Adrenal gland (tissue), 12 donors: ENCODE measurements around the gene KAZN. TPM values are rescaled to one million over a fixed set of nuclear protein-coding genes. Genes with fewer than 3 reads are reported as not detected.

ENCODE experiments used
- DNase-seq, 7 donors: peaks; one replicate each; pipeline ENCODE4 v3.0.0-alpha.2; 2019 to 2020
- H3K27ac ChIP-seq, 5 donors: fragments of 200-600 bp; sonication (generic) in 4 of 5; 1 replicate in 3 of 5; 2 replicates in 2 of 5; pipeline versions ENCODE4 v1.5.1 to v1.8.0; 2016 to 2020; ENCODE audit warnings: mild to moderate bottlenecking in 1 of 5
- H3K27me3 ChIP-seq: fragments of 200-600 bp; 2 replicates; pipeline ENCODE4 v1.8.0; 2021
- H3K36me3 ChIP-seq, 2 donors: fragments of 200-600 bp; replicated peaks in 1 of 2; 1 replicate in 1 of 2; 2 replicates in 1 of 2; pipeline versions ENCODE4 v1.5.1 to v1.8.0; 2018 to 2022
- H3K4me1 ChIP-seq, 2 donors: fragments of 200-600 bp; replicated peaks in 1 of 2; 1 replicate in 1 of 2; 2 replicates in 1 of 2; pipeline versions ENCODE4 v1.5.1 to v1.8.0; 2018 to 2021
- H3K4me3 ChIP-seq, 4 donors: fragments of 200-600 bp; sonication (generic) in 3 of 4; one replicate each; pipeline ENCODE4 v1.5.1; 2016 to 2018
- H3K9me3 ChIP-seq, 3 donors: fragments of 200-600 bp; sonication (generic) in 1 of 3; replicated peaks in 1 of 3; 1 replicate in 2 of 3; 2 replicates in 1 of 3; pipeline versions ENCODE4 v1.5.1 to v1.8.0; 2016 to 2021
- POLR2A ChIP-seq, 2 donors: fragments of 450-650 bp; IDR thresholded peaks; one replicate each; pipeline ENCODE4 v1.6.1; 2017; ENCODE audit warnings: antibody characterized with exemption in 2 of 2, mild to moderate bottlenecking in 2 of 2, moderate library complexity in 1 of 2
- WGBS, 4 donors: extraction: QIAGEN DNeasy Blood & Tissue Kit in 2 of 4; methylation state at CpG; one replicate each; pipeline versions ENCODE4 v1.1.5 to v1.1.7; 2013 to 2017; 5-methylcytosine and 5-hydroxymethylcytosine counted together
- intact Hi-C, 2 donors: fragments of 100-400 bp; cut with DNase I; formaldehyde crosslinking; loops; one replicate each; pipeline versions ENCODE4 v1.14.1 to v1.15.0; 2022 to 2023
- polyA plus RNA-seq, 3 donors: library from polyadenylated mRNA; stranded (reverse); fragments of 200-250 nt in 2 of 3; fragments of 350-450 nt in 1 of 3; fragmentation: Illumina TruSeq in 1 of 3; extraction: RNeasy Lipid Tissue Mini Kit (QIAGEN cat#74804) in 1 of 3; gene quantifications; one replicate each; pipeline ENCODE4 v1.2.3, GENCODE V29; 2013 to 2014
- total RNA-seq, 9 donors: library from RNA; depleted of rRNA in 4 of 9; stranded (reverse); fragments of >200 nt in 4 of 9; fragments of 120-200 nt in 1 of 9; fragmentation: NEBNext Ultra II Directional in 1 of 9; extraction: Animal tissue kit (Norgen Biotek cat#: 25700) in 1 of 9; gene quantifications; one replicate each; pipeline versions ENCODE4 v1.1.0 to v1.2.4, GENCODE V29; 2013 to 2023
- TF ChIP-seq, protein P1 (sequence below), 6 experiments: fragments of 450-650 bp in 4 of 6; fragments of 200-600 bp in 2 of 6; sonication (generic) in 1 of 6; IDR thresholded peaks; 1 replicate in 5 of 6; 2 replicates in 1 of 6; pipeline versions ENCODE4 v1.5.1 to v1.8.0; 2016 to 2021; ENCODE audit warnings: antibody characterized with exemption in 6 of 6, mild to moderate bottlenecking in 2 of 6, moderate library complexity in 1 of 6
- donor health status: healthy with polysubstance abuse.
- donor health status: Bipolar disorder and iron deficiency.
- donor health status: DM: yes; HTN: yes; CAD: no.
- donor health status: DM: no; HTN: no; CAD: no.
- donor health status: DM: no; HTN: no; CAD: no.
- donor health status: DM: yes; HTN: yes; CAD: no.

KAZN gene
- total and polyA plus RNA-seq, 12 donors: 5.9 to 63.4 (median 29.5) TPM

GRCh38 chr1:14739082-14739832, 140.8 kb downstream of the KAZN start:
- no peak overlapping the region for H3K27ac ChIP-seq
- DNase-seq: no peak
- 65 to 74% (median 66%) methylated on average over 16 of the region's 16 CpGs for WGBS, 4 donors
- intact Hi-C loops: loop anchor here in 1 of 2 donors (10.0 kb wide), 1 partner anchor 624 kb away; no protein-coding TSS in a partner anchor
- no peaks in the 10 kb centered on the region for H3K36me3 ChIP-seq
- TF ChIP-seq POLR2A (IDR thresholded peaks at IDR 0.05): no peak
- TF ChIP-seq, protein P1, sequence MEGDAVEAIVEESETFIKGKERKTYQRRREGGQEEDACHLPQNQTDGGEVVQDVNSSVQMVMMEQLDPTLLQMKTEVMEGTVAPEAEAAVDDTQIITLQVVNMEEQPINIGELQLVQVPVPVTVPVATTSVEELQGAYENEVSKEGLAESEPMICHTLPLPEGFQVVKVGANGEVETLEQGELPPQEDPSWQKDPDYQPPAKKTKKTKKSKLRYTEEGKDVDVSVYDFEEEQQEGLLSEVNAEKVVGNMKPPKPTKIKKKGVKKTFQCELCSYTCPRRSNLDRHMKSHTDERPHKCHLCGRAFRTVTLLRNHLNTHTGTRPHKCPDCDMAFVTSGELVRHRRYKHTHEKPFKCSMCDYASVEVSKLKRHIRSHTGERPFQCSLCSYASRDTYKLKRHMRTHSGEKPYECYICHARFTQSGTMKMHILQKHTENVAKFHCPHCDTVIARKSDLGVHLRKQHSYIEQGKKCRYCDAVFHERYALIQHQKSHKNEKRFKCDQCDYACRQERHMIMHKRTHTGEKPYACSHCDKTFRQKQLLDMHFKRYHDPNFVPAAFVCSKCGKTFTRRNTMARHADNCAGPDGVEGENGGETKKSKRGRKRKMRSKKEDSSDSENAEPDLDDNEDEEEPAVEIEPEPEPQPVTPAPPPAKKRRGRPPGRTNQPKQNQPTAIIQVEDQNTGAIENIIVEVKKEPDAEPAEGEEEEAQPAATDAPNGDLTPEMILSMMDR (IDR thresholded peaks at IDR 0.05): no peak
- no peak overlapping the region for H3K4me3 ChIP-seq
- no peaks in the 10 kb centered on the region for H3K4me1 ChIP-seq
- no peaks in the 10 kb centered on the region for H3K9me3 ChIP-seq
- H3K27me3 ChIP-seq: peaks cover 20% of the 10 kb centered on the region

DNA sequence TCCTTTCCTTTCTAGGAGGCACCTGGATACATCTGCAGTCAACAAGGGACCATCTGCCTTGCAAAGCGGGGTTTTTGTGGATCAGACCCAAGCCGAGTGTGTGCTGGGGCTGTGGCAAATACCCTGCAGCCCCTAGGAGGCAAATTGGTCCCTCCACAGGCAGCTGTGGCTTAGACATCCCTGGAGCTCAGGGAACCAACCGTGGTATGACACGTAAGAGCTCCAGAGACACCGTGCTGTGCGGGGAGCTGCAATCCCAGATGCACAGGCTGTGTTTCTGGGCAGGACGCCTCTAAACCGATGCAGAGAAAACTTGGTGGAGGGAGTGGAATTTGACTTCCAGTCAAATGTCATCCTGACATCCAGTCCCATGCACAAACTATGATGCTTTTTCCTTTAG, 141.5 kb downstream of the KAZN start:
- TF ChIP-seq, protein P1 (IDR thresholded peaks at IDR 0.05): no peak
- no peak for TF ChIP-seq POLR2A (IDR thresholded peaks at IDR 0.05)
- DNase-seq: no peak
- no peaks in the 10 kb centered on the region for H3K9me3 ChIP-seq
- intact Hi-C loops: no loop called here
- no peaks in the 10 kb centered on the region for H3K36me3 ChIP-seq
- no peak overlapping the region for H3K4me3 ChIP-seq
- no peaks in the 10 kb centered on the region for H3K4me1 ChIP-seq
- no peak overlapping the region for H3K27ac ChIP-seq
- H3K27me3 ChIP-seq: peaks cover 20% of the 10 kb centered on the region
- 61 to 82% (median 72%) methylated on average over 8 of the region's 8 CpGs for WGBS, 4 donors

DNA sequence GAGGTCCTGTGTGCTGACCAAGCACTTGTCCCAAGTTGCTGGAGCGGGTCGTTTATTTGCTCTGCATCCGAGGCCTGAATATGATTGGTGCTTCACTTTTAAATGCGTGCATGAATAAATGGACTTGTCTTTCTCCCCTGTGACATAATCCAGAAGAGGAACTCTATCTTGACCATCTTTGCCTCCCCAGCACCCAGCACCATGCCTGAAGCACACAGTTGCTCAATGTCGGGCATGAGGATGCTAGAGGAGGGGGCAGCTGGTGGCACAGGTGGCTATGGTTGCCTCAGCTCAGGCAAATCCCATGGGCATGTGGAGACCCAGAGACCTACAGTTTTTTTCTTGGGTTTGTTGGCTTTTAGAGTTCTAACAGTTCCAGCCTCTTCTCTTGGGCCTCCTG, 142.6 kb downstream of the KAZN start:
- intact Hi-C loops: no loop called here
- Histone ChIP-seq H3K9me3 (no peaks in the 10 kb centered on the region), H3K4me1 (no peaks in the 10 kb centered on the region), H3K27ac (no peak overlapping the region), H3K4me3 (no peak overlapping the region), H3K36me3 (no peaks in the 10 kb centered on the region), H3K27me3 (peaks cover 20% of the 10 kb centered on the region)
- no peak for DNase-seq
- 75 to 83% (median 76%) methylated on average over 5 of the region's 5 CpGs for WGBS, 4 donors
- TF ChIP-seq, protein P1 (IDR thresholded peaks at IDR 0.05): no peak
- TF ChIP-seq POLR2A (IDR thresholded peaks at IDR 0.05): no peak

DNA sequence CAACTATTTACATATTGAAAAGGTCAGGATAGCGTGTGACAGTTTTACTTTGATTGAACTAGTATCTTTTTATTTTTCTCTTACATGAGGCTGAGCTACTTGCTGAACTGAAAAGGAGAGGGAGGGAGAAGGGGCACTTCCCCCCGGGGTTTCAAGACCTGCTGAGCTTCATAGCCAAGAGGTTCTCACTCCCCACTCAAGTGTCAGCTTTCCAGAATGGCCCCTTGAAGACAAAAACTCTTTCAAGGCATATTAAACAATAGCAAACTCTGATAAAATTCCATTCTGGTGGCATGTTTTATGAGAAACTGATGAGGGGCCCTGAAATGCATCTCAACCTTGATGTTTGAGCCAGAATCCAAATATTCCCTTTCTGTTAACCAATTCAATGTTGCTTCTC, 143.0 kb downstream of the KAZN start:
- no peak overlapping the region for H3K27ac ChIP-seq
- TF ChIP-seq POLR2A (IDR thresholded peaks at IDR 0.05): no peak
- TF ChIP-seq, protein P1 (IDR thresholded peaks at IDR 0.05): no peak
- DNase-seq: no peak
- peaks cover 20% of the 10 kb centered on the region for H3K27me3 ChIP-seq
- intact Hi-C loops: no loop called here
- no peak overlapping the region for H3K4me3 ChIP-seq
- no peaks in the 10 kb centered on the region for H3K36me3 ChIP-seq
- H3K4me1 ChIP-seq: no peaks in the 10 kb centered on the region
- no peaks in the 10 kb centered on the region for H3K9me3 ChIP-seq
- WGBS, 4 donors: 60 to 70% (median 65%) methylated on average over 2 of the region's 2 CpGs
